Keratinocyte (primary cell): Measurements from ENCODE around the gene CALY. TPM values are rescaled to one million over a fixed set of nuclear protein-coding genes. Genes with fewer than 3 reads are reported as not detected.

ENCODE experiments used
- DNase-seq: peaks from one replicate; pipeline ENCODE4 v3.0.0-alpha.2; 2011; ENCODE audit warnings: low read depth, missing footprints, low spot score
- FAIRE-seq: peaks from 2 replicates; lab custom pipeline; 2011; peaks lifted over from hg19 to GRCh38; lab: Jason Lieb, UNC
- H2AFZ ChIP-seq: 2 replicates; pipeline ENCODE4 v1.6.0; 2012; ENCODE audit warnings: low read length, control low read depth, inconsistent platforms; ENCODE audit not compliant: control insufficient read depth
- H3K27ac ChIP-seq: 2 replicates; pipeline ENCODE4 v1.5.1; 2011; ENCODE audit warnings: low read length; ENCODE audit not compliant: control insufficient read depth, insufficient read depth
- H3K27me3 ChIP-seq: 3 replicates; pipeline ENCODE4 v1.6.0; 2011; ENCODE audit warnings: low read length; ENCODE audit not compliant: control insufficient read depth, insufficient read depth; ENCODE audit errors: extremely low read depth
- H3K36me3 ChIP-seq, 2 experiments: 2 replicates in 1 of 2; 3 replicates in 1 of 2; pipeline ENCODE4 v1.5.1; 2011; ENCODE audit warnings: low read length in 2 of 2, mild to moderate bottlenecking in 1 of 2; ENCODE audit not compliant: control insufficient read depth in 2 of 2, insufficient read depth in 2 of 2; ENCODE audit errors: extremely low read depth in 1 of 2
- H3K4me1 ChIP-seq: 3 replicates; pipeline ENCODE4 v1.5.1; 2011; ENCODE audit warnings: low read length; ENCODE audit not compliant: control insufficient read depth, insufficient read depth; ENCODE audit errors: extremely low read depth
- H3K4me2 ChIP-seq: 3 replicates; pipeline ENCODE4 v1.6.0; 2011; ENCODE audit warnings: low read depth, low read length; ENCODE audit not compliant: control insufficient read depth, insufficient read depth; ENCODE audit errors: extremely low read depth
- H3K4me3 ChIP-seq, 3 experiments: fragments of 200-600 bp in 1 of 3; sonication (generic) in 1 of 3; 2 replicates in 2 of 3; 3 replicates in 1 of 3; pipeline ENCODE4 v1.5.1; 2011 to 2016; ENCODE audit warnings: low read length in 3 of 3, mild to moderate bottlenecking in 3 of 3, control low read depth in 2 of 3, inconsistent platforms in 1 of 3, low read depth in 1 of 3, mixed read lengths in 1 of 3, mixed run types in 1 of 3, moderate library complexity in 1 of 3; ENCODE audit not compliant: control insufficient read depth in 2 of 3, insufficient read depth in 2 of 3; ENCODE audit errors: extremely low read depth in 1 of 3
- H3K79me2 ChIP-seq: 2 replicates; pipeline ENCODE4 v1.6.0; 2012; ENCODE audit warnings: low read length; ENCODE audit not compliant: control insufficient read depth, insufficient read depth
- H3K9ac ChIP-seq: 3 replicates; pipeline ENCODE4 v1.6.0; 2011; ENCODE audit warnings: low read length; ENCODE audit not compliant: control insufficient read depth, insufficient read depth; ENCODE audit errors: extremely low read depth
- H3K9me1 ChIP-seq: 3 replicates; pipeline ENCODE4 v1.6.0; 2011; ENCODE audit warnings: low read length; ENCODE audit not compliant: control insufficient read depth, insufficient read depth; ENCODE audit errors: extremely low read depth
- H3K9me3 ChIP-seq: 2 replicates; pipeline ENCODE4 v1.5.1; 2012; ENCODE audit warnings: low read depth, low read length; ENCODE audit not compliant: control insufficient read depth
- H4K20me1 ChIP-seq: 3 replicates; pipeline ENCODE4 v1.6.0; 2011; ENCODE audit warnings: low read length; ENCODE audit not compliant: control insufficient read depth, insufficient read depth; ENCODE audit errors: extremely low read depth
- EZH2 ChIP-seq: IDR thresholded peaks from one replicate; pipeline ENCODE4 v1.6.1; 2012; ENCODE audit warnings: inconsistent platforms, mild to moderate bottlenecking, low read length, moderate library complexity
- dilution Hi-C: fragments of 300-500 bp; cut with MboI; formaldehyde crosslinking; loops from one replicate; pipeline ENCODE4 v1.7.0; 2020; ENCODE audit warnings: low sequenced_read_pairs; ENCODE audit not compliant: extremely low pct_ligation_motif_present
- polyA plus RNA-seq, 5 experiments: library from polyadenylated mRNA; depleted of rRNA in 3 of 5; stranded (reverse) in 3 of 5; stranded (forward) in 1 of 5; unstranded in 1 of 5; fragments of >200 nt; gene quantifications; 1 replicate in 1 of 5; 2 replicates in 3 of 5; 3 replicates in 1 of 5; pipeline versions ENCODE4 v1.2.1 to v1.2.3, GENCODE V29; 2011 to 2012; ENCODE audit warnings: missing spikeins in 2 of 5, low read depth in 1 of 5, low replicate concordance in 1 of 5
- TF ChIP-seq, protein P1 (sequence below), 3 experiments: IDR thresholded peaks in 1 of 3; conservative IDR thresholded peaks in 1 of 3; optimal IDR thresholded peaks in 1 of 3; 2 replicates in 2 of 3; 3 replicates in 1 of 3; pipeline versions ENCODE3 to v1.5.1; 2011; ENCODE audit warnings: low read length in 3 of 3, mild to moderate bottlenecking in 3 of 3, moderate library complexity in 2 of 3, control low read depth in 1 of 3, inconsistent platforms in 1 of 3; ENCODE audit not compliant: insufficient read depth in 2 of 3; ENCODE audit errors: extremely low read depth in 1 of 3

The CALY gene
- polyA plus RNA-seq, 1 donor (not counting 4 experiments of a cell fraction or from before 2014, with no cell fraction given): not detected

DNA sequence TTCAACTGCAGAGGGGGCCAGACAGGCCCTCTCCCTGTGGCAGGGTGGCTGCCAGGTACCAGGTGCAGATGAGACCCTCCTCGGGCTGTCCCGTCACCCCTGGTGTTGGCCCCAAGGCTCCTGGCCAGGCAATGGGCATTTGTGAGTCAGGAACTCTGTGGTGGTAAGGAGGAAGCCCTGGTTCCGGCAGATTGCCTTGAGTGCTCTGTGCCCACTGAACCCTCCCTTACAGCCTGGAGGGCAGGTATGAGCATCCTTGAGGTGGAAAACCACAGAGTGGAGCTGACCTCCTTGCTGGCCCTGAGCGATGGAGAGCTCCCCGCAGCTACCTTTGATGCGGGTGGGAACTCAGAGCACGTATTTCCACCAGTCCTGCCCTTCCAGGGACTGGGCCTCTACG is 44.3 kb upstream of the CALY start:
- dilution Hi-C loops: no loop called here

GRCh38 chr10:133379801-133380666 is 43.3 kb upstream of the CALY start:
- H3K27me3 ChIP-seq: no peaks in the 10 kb centered on the region
- no peak overlapping the region for H3K27ac ChIP-seq
- no peaks in the 10 kb centered on the region for H3K9me3 ChIP-seq
- H3K4me1 ChIP-seq: no peaks in the 10 kb centered on the region
- dilution Hi-C loops: no loop called here
- H3K36me3 ChIP-seq: no peaks in the 10 kb centered on the region
- no peak for TF ChIP-seq EZH2
- TF ChIP-seq, protein P1, sequence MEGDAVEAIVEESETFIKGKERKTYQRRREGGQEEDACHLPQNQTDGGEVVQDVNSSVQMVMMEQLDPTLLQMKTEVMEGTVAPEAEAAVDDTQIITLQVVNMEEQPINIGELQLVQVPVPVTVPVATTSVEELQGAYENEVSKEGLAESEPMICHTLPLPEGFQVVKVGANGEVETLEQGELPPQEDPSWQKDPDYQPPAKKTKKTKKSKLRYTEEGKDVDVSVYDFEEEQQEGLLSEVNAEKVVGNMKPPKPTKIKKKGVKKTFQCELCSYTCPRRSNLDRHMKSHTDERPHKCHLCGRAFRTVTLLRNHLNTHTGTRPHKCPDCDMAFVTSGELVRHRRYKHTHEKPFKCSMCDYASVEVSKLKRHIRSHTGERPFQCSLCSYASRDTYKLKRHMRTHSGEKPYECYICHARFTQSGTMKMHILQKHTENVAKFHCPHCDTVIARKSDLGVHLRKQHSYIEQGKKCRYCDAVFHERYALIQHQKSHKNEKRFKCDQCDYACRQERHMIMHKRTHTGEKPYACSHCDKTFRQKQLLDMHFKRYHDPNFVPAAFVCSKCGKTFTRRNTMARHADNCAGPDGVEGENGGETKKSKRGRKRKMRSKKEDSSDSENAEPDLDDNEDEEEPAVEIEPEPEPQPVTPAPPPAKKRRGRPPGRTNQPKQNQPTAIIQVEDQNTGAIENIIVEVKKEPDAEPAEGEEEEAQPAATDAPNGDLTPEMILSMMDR (optimal IDR thresholded peaks at IDR 0.05 in 1 of 3, IDR thresholded peaks at IDR 0.05 in 1 of 3, conservative IDR thresholded peaks at IDR 0.05 in 1 of 3; ENCODE audit: extremely low read depth in 1 of 3, insufficient read depth in 2 of 3, low read length in 3 of 3): no peak
- no peak overlapping the region for H2AFZ ChIP-seq
- peak overlapping the region; percentile 56 for H3K4me2 ChIP-seq
- H4K20me1 ChIP-seq: no peaks in the 10 kb centered on the region
- no peaks in the 10 kb centered on the region for H3K79me2 ChIP-seq
- no peak for FAIRE-seq
- peak overlapping the region; percentile 43 to 62 (median 45) for H3K4me3 ChIP-seq
- peak overlapping the region; percentile 52 for H3K9ac ChIP-seq
- H3K9me1 ChIP-seq: no peaks in the 10 kb centered on the region
- DNase-seq: no peak

More for the DNA sequence above, 44.3 kb upstream of the CALY start:
- Histone ChIP-seq H3K27ac (no peak overlapping the region), H3K9ac (no peak overlapping the region), H3K4me1 (no peaks in the 10 kb centered on the region), H3K79me2 (no peaks in the 10 kb centered on the region), H3K4me3 (no peak overlapping the region), H3K36me3 (no peaks in the 10 kb centered on the region), H3K9me1 (no peaks in the 10 kb centered on the region), H2AFZ (no peak overlapping the region), H4K20me1 (no peaks in the 10 kb centered on the region), H3K27me3 (no peaks in the 10 kb centered on the region), H3K4me2 (no peak overlapping the region), H3K9me3 (no peaks in the 10 kb centered on the region)
- no peak for TF ChIP-seq EZH2
- TF ChIP-seq, protein P1 (optimal IDR thresholded peaks at IDR 0.05 in 1 of 3, IDR thresholded peaks at IDR 0.05 in 1 of 3, conservative IDR thresholded peaks at IDR 0.05 in 1 of 3; ENCODE audit: extremely low read depth in 1 of 3, insufficient read depth in 2 of 3, low read length in 3 of 3): no peak
- FAIRE-seq (no peak), DNase-seq (no peak)
